ENCODE measurements around the gene KIAA2012. TPM values are rescaled to one million over a fixed set of nuclear protein-coding genes. Genes with fewer than 3 reads are reported as not detected.

Gene KIAA2012
- total RNA-seq, 1 donor = not detected

DNA sequence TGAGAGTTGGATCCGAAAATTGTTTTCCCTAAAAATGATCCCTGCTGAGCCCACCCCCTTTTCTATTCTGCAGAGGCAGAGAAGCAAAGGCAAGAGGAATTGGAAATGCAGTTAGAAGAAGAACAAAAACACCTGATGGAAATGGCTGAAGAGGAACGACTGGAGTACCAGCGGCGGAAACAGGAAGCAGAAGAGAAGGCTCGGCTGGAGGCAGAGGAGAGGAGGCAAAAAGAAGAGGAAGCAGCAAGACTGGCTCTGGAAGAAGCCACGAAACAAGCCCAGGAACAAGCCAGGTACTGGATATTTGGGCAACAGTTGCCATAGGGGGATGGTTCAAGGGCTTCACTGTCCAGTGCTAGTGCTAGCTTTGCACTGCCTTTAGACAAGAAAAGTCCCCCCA, 123.7 kb downstream of the KIAA2012 start:
- Histone ChIP-seq H3K36me3 (ENCODE audit: insufficient read depth, low read length) (no peaks in the 10 kb centered on the region), H3K27me3 (ENCODE audit: insufficient read depth, low read length) (no peaks in the 10 kb centered on the region), H3K4me3 (ENCODE audit: insufficient read depth, low read length) (no peak overlapping the region), H3K4me2 (ENCODE audit: insufficient read depth, low read length) (no peak overlapping the region), H3K9me3 (ENCODE audit: low read depth, low read length) (no peaks in the 10 kb centered on the region), H4K20me1 (ENCODE audit: insufficient read depth, low read length) (no peaks in the 10 kb centered on the region), H3K4me1 (ENCODE audit: insufficient read depth, low read length) (no peaks in the 10 kb centered on the region), H3K79me2 (ENCODE audit: insufficient read depth, low read length) (no peaks in the 10 kb centered on the region), H2AFZ (ENCODE audit: low read length) (no peak overlapping the region), H3K27ac (ENCODE audit: low read depth, low read length) (no peak overlapping the region)
- DNase-seq (ENCODE audit: insufficient read length, low spot score, missing footprints) = no peak
- TF ChIP-seq CTCF (IDR thresholded peaks at IDR 0.05; ENCODE audit: extremely low read depth, low read depth, low read length) = no peak

DNA sequence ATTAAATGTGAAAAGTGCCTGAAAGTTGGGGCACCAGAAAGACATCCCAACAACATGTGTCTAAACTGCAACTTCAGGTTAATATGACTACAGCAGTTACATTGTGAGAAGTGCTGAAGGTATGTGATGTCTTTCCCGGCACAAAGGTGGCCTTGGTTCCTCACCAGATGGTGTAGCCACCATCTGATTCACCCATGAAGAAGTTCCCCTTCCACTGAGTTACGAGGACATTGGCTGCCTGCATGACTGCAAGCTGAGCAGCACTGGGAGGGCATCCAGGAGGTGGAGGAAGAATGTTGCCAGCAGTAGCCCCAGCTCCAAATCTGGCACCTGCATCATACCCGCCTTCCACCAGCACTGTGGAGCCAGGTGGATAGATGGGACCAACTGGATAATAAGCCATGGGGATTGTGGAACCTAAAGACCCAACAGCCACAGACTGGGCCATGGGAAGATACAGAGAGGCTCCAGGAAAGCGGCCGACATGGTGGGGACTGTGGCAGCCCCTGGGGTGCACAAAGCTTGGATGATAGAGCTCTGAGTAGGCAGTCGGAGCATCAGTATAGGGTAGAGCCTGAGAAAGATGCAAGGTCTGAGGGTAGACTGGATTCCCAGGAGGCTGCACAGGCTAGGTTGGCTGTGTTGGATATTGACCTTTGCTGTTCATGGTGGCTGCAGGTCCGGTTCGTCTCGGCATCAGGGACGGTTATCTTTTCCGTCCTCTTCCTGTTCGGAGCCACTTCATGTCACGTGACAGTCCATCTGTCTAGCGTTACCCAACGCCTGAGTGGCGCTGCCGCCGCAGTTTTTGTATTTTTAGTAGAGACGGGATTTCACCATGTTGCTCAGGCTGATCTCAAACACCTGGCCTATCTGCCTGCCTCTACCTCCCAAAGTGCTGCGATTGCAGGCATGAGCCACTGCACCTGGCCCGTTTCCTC, 128.4 kb downstream of the KIAA2012 start:
- no peaks in the 10 kb centered on the region for H4K20me1 ChIP-seq (ENCODE audit: insufficient read depth, low read length)
- no peak overlapping the region for H2AFZ ChIP-seq (ENCODE audit: low read length)
- no peaks in the 10 kb centered on the region for H3K4me1 ChIP-seq (ENCODE audit: insufficient read depth, low read length)
- H3K36me3 ChIP-seq (ENCODE audit: insufficient read depth, low read length) = peaks cover 5% of the 10 kb centered on the region
- H3K27ac ChIP-seq (ENCODE audit: low read depth, low read length) = no peak overlapping the region
- no peak for DNase-seq (ENCODE audit: insufficient read length, low spot score, missing footprints)
- no peak overlapping the region for H3K4me3 ChIP-seq (ENCODE audit: insufficient read depth, low read length)
- no peak for TF ChIP-seq CTCF (IDR thresholded peaks at IDR 0.05; ENCODE audit: extremely low read depth, low read depth, low read length)
- no peaks in the 10 kb centered on the region for H3K27me3 ChIP-seq (ENCODE audit: insufficient read depth, low read length)
- H3K4me2 ChIP-seq (ENCODE audit: insufficient read depth, low read length) = no peak overlapping the region
- no peaks in the 10 kb centered on the region for H3K9me3 ChIP-seq (ENCODE audit: low read depth, low read length)
- no peaks in the 10 kb centered on the region for H3K79me2 ChIP-seq (ENCODE audit: insufficient read depth, low read length)

- H3K27me3 ChIP-seq (ENCODE audit: insufficient read depth, low read length) = no peaks in the 10 kb centered on the region
- no peaks in the 10 kb centered on the region for H3K9me3 ChIP-seq (ENCODE audit: low read depth, low read length)
- TF ChIP-seq CTCF (IDR thresholded peaks at IDR 0.05; ENCODE audit: extremely low read depth, low read depth, low read length) = no peak
- DNase-seq (ENCODE audit: insufficient read length, low spot score, missing footprints) = no peak
- no peak overlapping the region for H3K4me2 ChIP-seq (ENCODE audit: insufficient read depth, low read length)
- peaks cover 6% of the 10 kb centered on the region for H3K36me3 ChIP-seq (ENCODE audit: insufficient read depth, low read length)
- no peaks in the 10 kb centered on the region for H3K79me2 ChIP-seq (ENCODE audit: insufficient read depth, low read length)
- H4K20me1 ChIP-seq (ENCODE audit: insufficient read depth, low read length) = no peaks in the 10 kb centered on the region
- no peaks in the 10 kb centered on the region for H3K4me1 ChIP-seq (ENCODE audit: insufficient read depth, low read length)
- no peak overlapping the region for H2AFZ ChIP-seq (ENCODE audit: low read length)
- no peak overlapping the region for H3K4me3 ChIP-seq (ENCODE audit: insufficient read depth, low read length)
- no peak overlapping the region for H3K27ac ChIP-seq (ENCODE audit: low read depth, low read length)
These were observed 130.3 kb downstream of the KIAA2012 start for GRCh38 chr2:202203348-202203747.

DNA sequence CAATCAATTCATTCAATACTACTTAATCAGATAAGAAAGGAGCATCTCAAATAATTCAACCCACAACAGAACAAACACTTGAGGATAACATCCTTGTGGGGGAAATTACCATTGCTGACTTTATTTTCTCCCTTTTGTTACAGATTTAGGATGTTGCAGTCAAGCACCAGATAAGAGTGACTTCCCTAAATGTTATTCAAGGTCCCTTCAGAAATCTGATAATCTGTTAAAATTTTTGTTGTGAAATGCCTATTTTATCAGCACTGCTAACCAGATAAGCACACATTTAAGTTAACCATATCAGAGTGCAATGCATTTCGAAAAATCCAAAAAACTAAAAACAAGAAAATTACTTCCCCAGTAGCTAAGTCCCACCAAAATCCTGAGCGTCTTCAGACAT, 131.8 kb downstream of the KIAA2012 start:
- no peaks in the 10 kb centered on the region for H4K20me1 ChIP-seq (ENCODE audit: insufficient read depth, low read length)
- no peak overlapping the region for H3K4me3 ChIP-seq (ENCODE audit: insufficient read depth, low read length)
- no peak for TF ChIP-seq CTCF (IDR thresholded peaks at IDR 0.05; ENCODE audit: extremely low read depth, low read depth, low read length)
- no peaks in the 10 kb centered on the region for H3K79me2 ChIP-seq (ENCODE audit: insufficient read depth, low read length)
- peaks cover 17% of the 10 kb centered on the region for H3K36me3 ChIP-seq (ENCODE audit: insufficient read depth, low read length)
- H2AFZ ChIP-seq (ENCODE audit: low read length) = no peak overlapping the region
- H3K4me2 ChIP-seq (ENCODE audit: insufficient read depth, low read length) = no peak overlapping the region
- no peaks in the 10 kb centered on the region for H3K9me3 ChIP-seq (ENCODE audit: low read depth, low read length)
- no peak overlapping the region for H3K27ac ChIP-seq (ENCODE audit: low read depth, low read length)
- no peaks in the 10 kb centered on the region for H3K4me1 ChIP-seq (ENCODE audit: insufficient read depth, low read length)
- no peak for DNase-seq (ENCODE audit: insufficient read length, low spot score, missing footprints)
- H3K27me3 ChIP-seq (ENCODE audit: insufficient read depth, low read length) = no peaks in the 10 kb centered on the region
